Activated effector memory CD4-positive, alpha-beta T cell treated with anti-CD3 and anti-CD28 coated beads, Interleukin-2, amount 50 U/mL, for 16 hours (primary cell): ENCODE results near the gene DCANP1.

Experiments used
- DNase-seq: peaks from one replicate; pipeline ENCODE4 v3.0.0-alpha.2; 2020

DCANP1 gene

GRCh38 chr5:135456238-135457099, 9.3 kb upstream of the DCANP1 start:
- peak; percentile 36 for DNase-seq

GRCh38 chr5:135455876-135456237, 8.7 kb upstream of the DCANP1 start:
- peak; percentile 17 for DNase-seq

GRCh38 chr5:135454946-135455345, 7.8 kb upstream of the DCANP1 start:
- DNase-seq: no peak

- no peak for DNase-seq
Measured at GRCh38 chr5:135453613-135454012, 6.5 kb upstream of the DCANP1 start.

- DNase-seq: peak; percentile 46
Measured at GRCh38 chr5:135452321-135453030, 5.3 kb upstream of the DCANP1 start, which contains the start of gene TIFAB. TSS of gene TIFAB (minus strand) at chr5:135452351. CDS start at chr5:135449939, 2,412 bp downstream.

- DNase-seq: peak; percentile 25
Measured at GRCh38 chr5:135451581-135452320, 4.6 kb upstream of the DCANP1 start.

- peak; percentile 39 for DNase-seq
Measured at GRCh38 chr5:135450952-135451351, 3.8 kb upstream of the DCANP1 start.

- DNase-seq: no peak
Measured at GRCh38 chr5:135450336-135450735, 3.2 kb upstream of the DCANP1 start.

- no peak for DNase-seq
Measured at GRCh38 chr5:135449644-135450043, 2.5 kb upstream of the DCANP1 start.

- no peak for DNase-seq
Measured at GRCh38 chr5:135448791-135449507, 1.8 kb upstream of the DCANP1 start.

- DNase-seq: no peak
Measured at GRCh38 chr5:135448071-135448739, 1.1 kb upstream of the DCANP1 start.

- no peak for DNase-seq
Measured at GRCh38 chr5:135446615-135447014, 533 bp downstream of the DCANP1 start.

- no peak for DNase-seq
Measured at GRCh38 chr5:135446206-135446605, 942 bp downstream of the DCANP1 start.

GRCh38 chr5:135445306-135445985, 1.7 kb downstream of the DCANP1 start:
- DNase-seq: no peak

- DNase-seq: no peak
Measured at GRCh38 chr5:135444881-135445280, 2.3 kb downstream of the DCANP1 start.

- DNase-seq: no peak
Measured at GRCh38 chr5:135444360-135444759, 2.8 kb downstream of the DCANP1 start.

- no peak for DNase-seq
Measured at GRCh38 chr5:135443161-135443960, 3.8 kb downstream of the DCANP1 start.

- DNase-seq: no peak
Measured at GRCh38 chr5:135442431-135443160, 4.6 kb downstream of the DCANP1 start.

- DNase-seq: no peak
Measured at GRCh38 chr5:135441919-135442318, 5.2 kb downstream of the DCANP1 start.

GRCh38 chr5:135441350-135441831, 5.8 kb downstream of the DCANP1 start:
- DNase-seq: no peak
